NCI-H2196 treated with DMSO at 0.1 percent for 48 hours (cell line): ENCODE results near the gene DHX34.
"Not testable (repeated sequence)": the region's sequence is repeated elsewhere in the genome, so short reads cannot be mapped to it uniquely, and the experiment has no call there.

Experiments
- DNase-seq: peaks from one replicate; lab custom pipeline; 2025; ENCODE audit not compliant: unreplicated experiment; lab: John Stamatoyannopoulos, UW

DHX34 gene

DNA sequence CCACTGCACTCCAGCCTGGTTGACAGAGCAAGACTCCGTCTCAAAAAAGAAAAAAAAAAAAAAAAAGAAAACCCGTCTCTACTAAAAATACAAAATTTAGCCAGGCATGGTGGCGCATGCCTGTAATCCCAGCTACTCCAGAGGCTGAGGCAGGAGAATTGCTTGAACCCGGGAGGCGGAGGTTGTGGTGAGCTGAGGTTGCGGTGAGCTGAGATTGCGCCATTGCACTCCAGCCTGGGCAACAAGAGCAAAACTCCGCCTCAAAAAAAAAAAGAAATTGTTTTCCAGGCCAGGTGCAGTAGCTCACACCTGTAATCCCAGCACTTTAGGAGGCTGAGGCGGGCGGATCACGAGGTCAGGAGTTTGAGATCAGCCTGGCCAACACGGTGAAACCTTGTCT, 37.5 kb downstream of the DHX34 start:
- not testable (repeated sequence) for DNase-seq

DNA sequence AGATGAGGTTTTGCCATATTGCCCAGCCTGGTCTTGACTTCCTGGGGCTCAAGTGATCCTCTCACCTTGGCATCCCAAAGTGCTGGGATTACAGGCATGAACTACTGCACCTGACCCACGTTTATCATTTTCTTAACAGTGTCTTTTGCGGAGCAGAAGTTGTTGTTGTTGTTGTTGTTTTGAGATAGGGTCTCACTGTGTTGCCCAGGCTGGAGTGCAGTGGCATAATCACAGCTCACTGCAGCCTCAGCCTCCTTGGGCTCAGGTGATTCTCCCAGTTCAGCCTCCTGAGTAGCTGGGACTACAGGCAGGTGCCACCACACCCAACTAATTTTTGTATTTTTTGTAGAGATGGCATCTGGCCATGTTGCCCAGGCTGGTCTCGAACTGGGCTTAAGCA, 38.5 kb downstream of the DHX34 start:
- not testable (repeated sequence) for DNase-seq

DNA sequence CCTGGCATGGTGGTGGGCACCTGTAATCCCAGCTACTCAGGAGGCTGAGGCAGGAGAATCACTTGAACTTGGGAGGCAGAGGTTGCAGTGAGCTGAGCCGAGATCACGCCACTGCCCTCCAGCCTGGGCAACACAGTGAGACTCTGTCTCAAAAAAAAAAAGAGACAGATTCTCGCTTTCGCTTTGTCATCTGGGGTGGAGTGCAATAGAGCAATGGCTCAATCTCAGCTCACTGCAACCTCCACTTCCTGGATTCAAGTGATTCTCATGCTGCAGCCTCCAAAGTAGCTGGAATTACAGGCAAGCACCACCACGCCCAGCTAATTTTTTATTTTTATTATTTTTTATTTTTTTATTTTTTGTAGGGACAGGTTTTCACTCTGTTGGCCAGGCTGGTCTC, 39.6 kb downstream of the DHX34 start:
- DNase-seq = not testable (repeated sequence)

DNA sequence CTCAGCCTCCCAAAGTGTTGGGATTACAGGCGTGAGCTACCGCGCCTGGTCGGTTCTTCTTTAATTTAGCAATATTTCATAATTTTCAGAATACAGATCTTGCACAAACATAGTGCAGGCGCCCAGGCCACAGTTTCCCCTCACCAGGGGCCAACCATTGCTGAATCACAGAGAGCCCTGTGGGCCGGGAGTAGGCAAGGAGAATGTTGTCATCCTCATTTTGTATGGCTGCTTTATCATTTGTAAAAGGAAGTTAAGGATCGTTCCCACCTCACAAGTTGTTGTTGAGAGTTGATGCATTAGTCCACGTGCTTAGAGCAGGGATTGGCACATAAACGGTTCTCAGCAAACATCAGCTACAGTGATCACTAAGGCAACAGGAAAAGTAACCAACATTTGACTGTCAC, 40.0 kb downstream of the DHX34 start:
- no peak for DNase-seq

DNA sequence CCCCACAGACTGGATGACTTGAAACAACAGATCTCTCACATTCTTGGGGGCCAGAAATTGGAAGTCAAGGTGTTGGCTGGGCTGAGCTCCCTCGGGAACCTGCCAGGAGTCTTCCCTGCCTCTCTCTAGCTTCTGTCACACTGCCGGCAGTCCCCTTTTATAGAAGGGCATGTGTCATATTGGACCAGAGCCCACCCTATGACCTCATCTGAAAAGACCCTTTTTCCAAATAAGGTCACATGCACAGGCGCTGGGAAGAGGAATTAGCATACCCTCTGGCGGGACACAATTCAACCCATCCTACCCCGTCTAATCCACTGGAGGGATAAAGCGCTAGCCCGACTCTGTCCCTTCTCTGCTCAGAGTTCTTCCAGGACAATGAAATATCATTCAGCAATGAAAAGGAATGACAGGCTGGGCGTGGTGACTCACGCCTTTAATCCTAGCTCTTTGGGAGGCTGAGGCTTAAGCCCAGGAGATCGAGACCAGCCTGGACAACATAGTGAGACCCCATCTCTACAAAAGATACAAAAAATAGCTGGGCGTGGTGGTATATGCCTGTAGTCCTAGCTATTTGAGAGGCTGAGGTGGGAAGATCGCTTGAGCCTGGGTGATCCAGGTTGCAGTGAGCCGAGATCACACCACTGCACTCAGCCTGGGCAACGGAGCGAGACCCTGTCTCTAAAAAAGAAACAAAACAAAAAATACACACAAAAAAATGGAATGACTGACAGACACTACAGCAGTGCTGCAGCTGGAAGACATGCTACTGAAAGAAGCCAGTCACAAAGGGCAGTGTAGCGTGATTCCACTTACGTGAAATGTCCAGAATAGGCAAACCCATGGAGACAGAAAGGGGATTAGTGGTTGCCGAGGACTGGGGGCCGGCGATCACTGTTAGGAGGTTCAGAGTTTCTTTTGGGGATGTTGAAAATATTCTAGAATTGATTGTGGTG, 41.7 kb downstream of the DHX34 start:
- no peak for DNase-seq

DNA sequence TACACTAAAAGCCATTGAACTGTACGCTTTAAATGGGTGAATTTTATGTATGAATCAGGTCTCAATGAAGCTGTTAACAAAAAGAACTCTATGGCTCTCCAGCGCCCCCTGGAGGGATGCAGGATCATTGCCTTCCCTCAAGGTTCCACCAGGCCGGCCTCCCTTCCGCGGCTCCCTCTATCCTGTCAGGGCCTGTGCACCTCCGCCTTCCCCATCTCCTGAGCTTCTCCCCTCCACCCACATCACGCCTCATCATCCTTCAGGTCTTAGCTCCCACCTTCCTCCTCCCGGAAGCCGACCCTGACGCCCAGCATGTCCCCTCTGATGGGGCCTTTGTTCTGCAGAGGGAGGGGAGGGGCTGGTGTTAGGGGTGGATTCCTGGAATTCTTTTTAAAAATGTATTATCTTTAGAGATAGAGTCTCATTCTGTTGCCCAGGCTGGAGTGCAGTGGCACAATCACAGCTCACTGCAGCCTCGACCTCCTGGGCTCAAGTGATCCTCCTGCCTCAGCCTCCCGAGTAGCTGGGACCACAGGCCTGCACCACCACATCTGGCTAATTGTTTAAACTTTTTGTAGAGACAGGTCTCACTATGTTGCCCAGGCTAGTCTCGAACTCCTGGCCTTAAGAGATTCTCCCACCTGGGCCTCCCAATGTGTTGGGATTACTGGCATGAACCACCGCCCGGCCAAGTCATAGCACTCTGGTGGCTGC, 42.6 kb downstream of the DHX34 start:
- peak; percentile 68 for DNase-seq

DNA sequence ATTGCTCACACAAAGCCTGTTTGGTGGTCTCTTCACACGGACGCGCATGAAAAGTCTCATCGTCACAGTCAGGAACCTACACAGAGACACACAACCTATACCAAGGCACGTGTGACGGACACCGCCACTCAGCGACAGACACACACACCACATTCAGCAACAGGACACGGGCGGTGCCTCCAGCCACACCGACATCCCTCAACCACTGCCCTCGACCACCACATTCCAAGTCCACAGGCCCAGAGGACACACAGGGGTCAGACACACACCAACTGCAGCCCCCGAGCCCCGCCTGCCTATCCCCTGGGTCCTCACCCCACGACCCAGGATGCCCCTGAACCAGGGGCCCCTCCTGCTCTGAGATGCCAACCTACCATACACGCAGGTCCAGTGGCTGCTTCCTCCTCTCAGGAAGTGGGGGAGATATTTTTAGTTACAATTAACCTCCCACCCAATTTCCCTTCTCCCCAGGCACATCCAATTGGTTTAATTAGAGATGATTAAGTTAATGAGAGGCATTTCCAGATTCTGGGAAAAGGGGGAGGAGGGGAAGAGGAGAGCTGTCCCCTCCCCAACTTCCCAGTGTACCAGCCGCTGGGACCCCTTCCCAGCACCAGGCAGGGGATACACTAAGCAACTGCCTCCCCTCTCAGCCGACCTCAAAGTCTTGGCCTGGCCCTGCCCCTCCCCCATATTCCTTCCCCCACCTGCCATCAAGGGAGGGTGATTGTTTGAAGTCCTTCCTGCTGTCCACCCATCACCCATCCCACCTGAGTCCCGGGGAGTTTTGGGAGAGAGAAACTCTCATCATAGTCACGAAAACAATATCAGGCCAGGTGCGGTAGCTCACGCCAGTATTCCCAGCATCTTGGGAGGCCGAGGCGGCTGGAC, 49.8 kb downstream of the DHX34 start:
- no peak for DNase-seq

DNA sequence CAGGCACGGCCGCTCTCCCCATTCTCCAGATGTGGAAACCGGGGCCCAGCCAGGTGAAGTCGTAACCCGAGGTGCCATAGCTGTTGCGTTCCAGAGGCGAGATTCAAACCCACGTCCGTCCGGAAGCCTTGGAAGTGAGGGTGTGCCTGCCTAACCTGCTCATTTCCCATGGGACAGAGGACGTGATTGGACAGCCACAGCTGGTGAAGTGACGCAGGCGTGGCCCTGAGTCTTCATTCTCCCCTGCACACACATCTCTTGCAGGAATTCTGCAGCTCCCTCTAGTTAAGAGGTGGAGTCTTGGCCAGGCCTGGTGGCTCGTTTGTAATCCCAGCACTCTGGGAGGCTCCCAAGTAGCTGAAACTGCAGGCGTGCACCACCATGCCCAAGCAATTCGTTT, 53.4 kb downstream of the DHX34 start:
- DNase-seq = no peak

DNA sequence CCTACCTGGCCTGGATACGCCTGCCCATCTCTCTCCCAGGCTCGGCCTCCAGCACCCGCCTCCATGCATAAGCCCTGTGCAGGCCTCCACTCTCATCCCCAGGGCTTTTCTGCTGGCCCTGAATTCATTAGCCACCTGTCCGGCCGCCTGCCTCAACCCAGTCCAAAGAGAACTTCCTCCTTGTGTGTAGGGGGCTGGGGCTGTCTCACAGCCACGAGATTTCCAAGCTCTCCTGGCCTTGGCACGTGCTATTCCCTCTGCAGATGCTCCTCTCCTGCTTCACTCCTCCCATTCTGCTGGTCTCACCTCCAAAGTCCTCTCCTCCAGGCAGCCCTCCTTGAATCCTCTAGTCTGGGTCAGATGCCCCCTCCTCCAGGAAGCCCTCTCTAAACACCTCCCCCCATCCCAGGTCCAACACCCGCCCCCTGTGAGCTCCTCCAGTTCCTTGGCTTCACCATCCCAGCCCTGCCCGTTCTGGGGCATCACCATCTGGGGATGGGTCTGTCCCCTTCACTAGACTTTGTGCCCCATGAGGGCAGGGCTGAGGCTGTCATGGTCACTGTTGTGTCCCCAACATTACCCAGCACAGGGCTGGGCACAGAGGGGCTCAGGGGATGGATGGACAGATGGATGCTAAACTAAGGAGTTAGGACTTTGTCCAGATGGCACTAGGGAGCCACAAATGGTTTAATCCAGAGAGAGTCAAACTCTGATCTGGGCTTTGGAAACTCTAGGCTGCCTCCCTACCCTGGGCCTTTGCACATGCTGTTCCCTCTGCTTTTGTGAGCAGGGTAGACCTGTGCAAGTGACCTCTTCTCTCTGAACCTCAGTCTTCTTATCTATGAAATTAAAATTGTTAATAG, 55.5 kb downstream of the DHX34 start:
- no peak for DNase-seq

DNA sequence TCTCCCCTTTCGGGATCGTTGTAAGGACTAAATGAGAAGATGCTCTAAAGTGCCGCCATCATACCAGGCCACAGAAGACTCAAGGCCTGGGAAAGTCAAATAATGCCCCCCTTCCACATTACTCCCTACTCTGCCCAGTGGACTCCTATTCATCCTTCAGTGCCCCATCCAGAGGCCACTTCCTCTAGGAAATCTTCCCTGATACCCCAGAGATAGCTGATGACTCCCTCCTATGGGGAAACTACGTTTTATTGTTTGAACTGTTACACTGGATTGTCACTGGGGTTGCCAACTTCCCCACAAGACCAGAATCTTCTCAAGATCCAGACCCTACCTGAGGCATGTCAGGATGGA, 56.1 kb downstream of the DHX34 start:
- no peak for DNase-seq

DNA sequence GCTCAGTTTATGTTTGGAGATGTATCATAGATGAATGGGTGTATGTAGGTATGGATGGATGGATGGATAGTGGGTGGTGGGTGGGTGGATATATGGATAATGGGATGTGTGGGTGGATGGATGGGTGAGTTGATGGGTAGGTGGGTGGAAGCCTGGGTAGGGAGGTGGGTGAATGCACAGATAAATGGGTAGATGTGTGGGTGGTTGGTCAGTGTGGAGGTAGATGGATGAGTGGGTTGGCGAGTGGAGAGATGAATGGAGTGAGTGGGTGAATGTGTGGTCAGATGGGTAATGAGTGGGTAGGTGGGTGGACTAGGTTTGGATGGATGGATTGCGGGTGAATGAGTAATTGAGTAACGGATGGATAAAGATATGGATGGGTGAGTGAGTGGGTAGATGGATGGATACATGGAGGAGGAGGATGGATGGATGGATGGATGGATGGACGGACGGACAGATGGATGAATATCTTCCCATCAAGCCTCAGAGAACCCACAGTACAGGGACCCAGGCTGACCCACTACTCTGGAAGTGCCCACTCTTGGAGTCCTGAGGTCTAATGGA, 56.8 kb downstream of the DHX34 start:
- no peak for DNase-seq

DNA sequence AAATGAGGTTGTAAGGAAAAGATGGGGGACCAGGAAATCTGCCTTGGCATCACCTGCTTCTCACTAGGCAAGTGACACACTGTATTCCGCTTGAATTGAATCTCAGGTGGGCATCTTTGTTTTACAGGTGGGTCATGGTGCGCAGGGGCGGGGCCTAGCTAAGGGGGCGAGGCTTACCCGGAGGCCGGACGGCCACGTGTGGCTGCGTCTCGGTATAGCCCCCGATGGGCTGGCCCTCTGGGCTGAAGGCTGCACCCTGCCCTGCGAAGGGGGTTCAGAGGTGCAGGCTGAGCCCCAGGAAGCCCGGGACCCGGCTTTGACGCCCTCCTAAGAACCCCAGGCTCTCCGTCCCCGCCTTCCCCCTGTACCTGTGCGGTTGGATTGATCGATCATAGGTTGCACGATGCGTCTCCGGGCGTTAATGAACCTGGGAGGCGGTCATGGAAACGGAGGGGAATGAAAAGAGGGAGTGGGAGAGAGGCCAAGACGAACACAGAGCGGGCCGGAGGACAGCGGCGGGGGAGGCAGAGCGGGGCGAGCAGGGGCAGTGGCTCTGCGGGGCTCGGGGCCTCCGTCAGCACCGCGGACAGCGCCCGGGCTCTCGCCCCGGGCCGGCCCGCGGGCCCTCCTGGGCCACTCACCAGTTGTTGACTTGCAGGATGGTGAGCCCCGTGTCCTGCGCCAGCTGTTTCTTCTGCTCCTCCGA, 57.7 kb downstream of the DHX34 start:
- no peak for DNase-seq

DNA sequence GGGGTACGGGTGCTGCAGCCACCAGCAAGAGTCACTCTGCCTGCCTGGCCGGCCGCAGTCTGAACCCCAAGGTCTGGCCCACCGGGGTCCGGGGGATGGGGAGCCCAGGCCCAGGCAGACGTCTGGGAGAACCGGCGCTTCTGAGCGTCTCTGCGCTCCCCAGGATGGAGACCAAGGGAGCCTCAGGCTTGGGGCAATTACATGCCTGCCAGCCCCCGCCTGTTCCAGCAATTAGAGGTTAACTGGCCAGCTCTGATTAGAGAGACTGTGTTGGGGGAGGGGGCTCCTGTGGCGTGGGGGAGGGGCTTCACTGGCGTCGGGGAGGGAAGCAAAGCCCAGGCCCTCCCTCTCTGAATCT, 58.3 kb downstream of the DHX34 start:
- no peak for DNase-seq

DNA sequence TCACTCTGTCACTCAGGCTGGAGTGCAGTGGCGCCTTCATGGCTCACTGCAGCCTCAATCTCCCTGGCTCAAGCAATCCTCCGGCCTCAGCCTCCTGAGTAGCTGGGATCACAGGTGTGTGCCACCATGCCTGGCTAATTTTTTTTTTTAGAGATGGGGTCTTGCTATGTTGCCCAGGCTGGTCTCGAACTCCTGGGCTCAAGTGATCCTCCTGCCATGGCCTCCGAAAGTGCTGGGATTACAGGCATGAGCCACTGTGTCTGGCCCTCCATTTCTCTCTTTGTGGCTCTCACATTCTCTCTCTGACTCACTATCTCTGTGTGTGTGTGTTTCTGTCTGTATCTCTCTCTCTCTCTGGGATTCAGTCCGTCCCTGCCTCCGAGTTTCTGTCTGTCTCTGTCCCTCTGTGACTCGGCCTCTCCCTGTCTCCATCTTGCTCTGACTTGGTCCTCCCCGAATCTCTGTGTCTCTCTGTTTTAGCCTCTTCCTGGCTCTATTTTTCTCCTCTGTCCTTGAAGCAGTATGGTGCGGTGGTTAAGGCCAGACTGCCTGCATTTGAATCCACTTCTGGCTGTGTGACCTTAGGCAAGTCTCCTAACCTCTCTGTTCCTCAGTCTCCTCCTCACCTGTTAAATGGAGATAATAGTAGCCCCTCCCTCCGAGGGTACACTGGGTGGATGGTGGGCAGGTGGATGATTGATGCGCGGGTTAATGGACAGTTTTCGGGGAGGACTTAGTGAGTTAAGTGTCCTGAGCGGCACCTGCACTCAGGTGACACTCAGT, 59.2 kb downstream of the DHX34 start:
- no peak for DNase-seq

DNA sequence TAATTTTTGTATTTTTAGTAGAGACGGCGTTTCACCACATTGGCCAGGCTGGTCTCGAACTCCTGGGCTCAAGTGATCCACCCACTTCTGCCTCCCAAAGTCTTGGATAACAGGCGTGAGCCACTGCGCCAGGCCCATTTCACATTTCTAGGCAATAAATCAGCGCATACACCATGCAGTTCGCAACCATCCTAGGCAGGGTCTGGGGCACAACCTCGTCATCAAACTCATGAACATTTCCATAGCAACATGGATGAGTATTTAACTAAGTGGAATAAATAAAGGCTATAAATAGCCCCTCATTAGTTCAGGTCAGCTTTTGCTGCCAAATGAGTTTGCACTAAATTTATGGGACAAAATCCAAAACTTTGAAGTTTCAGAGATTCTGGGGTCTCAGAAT, 62.0 kb downstream of the DHX34 start:
- DNase-seq = no peak

DNA sequence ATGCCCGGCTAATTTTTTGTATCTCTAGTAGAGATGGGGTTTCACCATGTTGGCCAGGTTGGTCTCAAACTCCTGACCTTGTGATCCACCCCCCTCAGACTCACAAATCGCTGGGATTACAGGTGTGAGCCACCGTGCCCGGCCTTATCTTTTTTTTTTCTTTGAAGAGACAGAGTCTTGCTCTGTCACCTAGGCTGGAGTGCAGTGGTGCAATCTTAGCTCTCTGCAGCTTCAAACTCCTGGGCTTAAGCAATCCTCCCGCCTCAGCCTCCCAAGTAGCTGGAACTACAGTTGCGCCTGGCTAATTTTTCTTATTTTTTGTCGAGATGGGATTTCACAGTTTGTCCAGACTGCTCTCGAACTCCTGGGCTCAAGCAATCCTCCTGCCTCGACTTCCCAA, 62.6 kb downstream of the DHX34 start:
- DNase-seq = not testable (repeated sequence)

DNA sequence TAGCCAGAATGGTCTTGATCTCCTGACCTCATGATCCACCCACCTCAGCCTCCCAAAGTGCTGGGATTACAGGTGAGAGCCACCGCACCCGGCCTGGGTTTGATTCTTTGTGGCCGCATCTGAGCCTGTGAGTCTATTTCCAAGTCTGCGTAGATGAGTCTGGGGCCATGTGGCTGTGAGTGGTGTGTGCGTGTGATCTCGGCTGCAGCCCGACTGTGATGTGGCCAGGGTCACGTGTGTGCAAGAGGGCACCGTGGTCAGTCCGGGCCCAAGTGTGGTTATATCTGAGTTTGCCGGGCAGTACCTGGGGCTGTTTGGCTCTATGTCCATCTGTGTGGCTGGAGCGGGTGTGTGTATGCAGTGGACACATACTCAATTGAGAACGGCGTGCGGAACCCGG, 64.8 kb downstream of the DHX34 start:
- no peak for DNase-seq

DNA sequence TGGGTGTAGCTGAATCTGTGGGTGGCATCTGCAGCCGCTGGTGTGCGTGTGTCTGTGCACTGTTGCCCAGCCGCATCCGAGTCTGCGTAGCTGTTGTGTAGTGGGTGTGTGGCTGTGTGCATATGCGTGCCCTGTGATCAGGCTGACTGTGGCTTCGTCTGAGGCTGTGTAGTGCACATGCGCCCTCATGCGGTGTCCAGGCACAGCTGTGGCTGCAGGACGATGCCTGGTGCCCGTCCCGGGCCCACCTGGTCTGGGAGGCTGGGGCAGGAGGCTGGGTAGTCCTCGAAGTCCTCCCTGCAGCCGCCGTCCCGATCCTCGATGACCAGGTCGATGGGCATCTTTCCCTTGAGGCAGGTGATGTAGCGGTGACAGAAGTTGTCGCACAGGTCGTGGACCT, 65.4 kb downstream of the DHX34 start:
- DNase-seq = no peak
